DMS114 treated with DMSO at 0.1 percent for 48 hours (cell line): Measurements from ENCODE around the gene MGLL.
A peak's percentile ranks its signal among the peaks of the same experiment; 100 is the strongest.

Experiments
- DNase-seq: peaks from one replicate; lab custom pipeline; 2025; ENCODE audit not compliant: unreplicated experiment; lab: John Stamatoyannopoulos, UW

The MGLL gene

GRCh38 chr3:127678315-127678599, 144.1 kb downstream of the MGLL start:
- DNase-seq, result no peak

- DNase-seq, result no peak
Measured at GRCh38 chr3:127677541-127678314, 144.6 kb downstream of the MGLL start.

GRCh38 chr3:127676921-127677351, 145.4 kb downstream of the MGLL start:
- DNase-seq, result no peak

- no peak for DNase-seq
Measured at GRCh38 chr3:127676456-127676855, 145.9 kb downstream of the MGLL start.

- DNase-seq, result no peak
Measured at GRCh38 chr3:127675651-127676391, 146.5 kb downstream of the MGLL start.

GRCh38 chr3:127674790-127675189, 147.5 kb downstream of the MGLL start:
- DNase-seq, result no peak

GRCh38 chr3:127674101-127674721, 148.1 kb downstream of the MGLL start:
- DNase-seq, result no peak

GRCh38 chr3:127673191-127674100, 148.9 kb downstream of the MGLL start:
- DNase-seq, result no peak

- peak; percentile 26 for DNase-seq
Measured at GRCh38 chr3:127672429-127673190, 149.7 kb downstream of the MGLL start, which contains the start of gene ABTB1. Gene ABTB1, plus strand, starts transcription at chr3:127672952. Its CDS starts 74 bp downstream, at chr3:127673026.

- DNase-seq, result no peak
Measured at GRCh38 chr3:127671523-127672428, 150.5 kb downstream of the MGLL start.

GRCh38 chr3:127670761-127671522, 151.4 kb downstream of the MGLL start:
- no peak for DNase-seq

- DNase-seq, result no peak
Measured at GRCh38 chr3:127670229-127670559, 152.1 kb downstream of the MGLL start.

GRCh38 chr3:127669541-127670228, 152.6 kb downstream of the MGLL start:
- DNase-seq, result no peak

- DNase-seq, result no peak
Measured at GRCh38 chr3:127668906-127669305, 153.4 kb downstream of the MGLL start.

GRCh38 chr3:127667119-127667681, 155.1 kb downstream of the MGLL start:
- no peak for DNase-seq

- DNase-seq, result no peak
Measured at GRCh38 chr3:127666676-127667075, 155.6 kb downstream of the MGLL start.

GRCh38 chr3:127665586-127665985, 156.7 kb downstream of the MGLL start:
- DNase-seq, result no peak

GRCh38 chr3:127665165-127665564, 157.2 kb downstream of the MGLL start:
- no peak for DNase-seq
